HepG2 (cell line): ENCODE data around the gene HOXD12. TPM values are rescaled to one million over a fixed set of nuclear protein-coding genes. Genes with fewer than 3 reads are reported as not detected.
A peak's percentile ranks its signal among the peaks of the same experiment; 100 is the strongest.

Experiments used
- CREBL2 ChIP-seq: sonication (generic); formaldehyde crosslinking; IDR thresholded peaks from 2 replicates; pipeline ENCODE4 v1.8.1; 2023; ENCODE audit warnings: missing genetic modification reagents, mild to moderate bottlenecking, borderline replicate concordance
- HNF1A ChIP-seq, 2 experiments: sonication (generic) in 1 of 2; formaldehyde crosslinking in 1 of 2; IDR thresholded peaks; 2 replicates each; pipeline versions ENCODE4 v1.4.0 to v1.6.1; 2016 to 2020; ENCODE audit warnings: borderline replicate concordance in 1 of 2, low read depth in 1 of 2, mild to moderate bottlenecking in 1 of 2, missing genetic modification reagents in 1 of 2
- KLF16 ChIP-seq, 2 experiments: sonication (generic) in 1 of 2; formaldehyde crosslinking in 1 of 2; IDR thresholded peaks; 2 replicates each; pipeline versions ENCODE4 v1.6.1 to v1.8.0; 2016 to 2023; ENCODE audit warnings: missing genetic modification reagents in 2 of 2, missing compliant biosample characterization in 1 of 2
- MXD1 ChIP-seq: sonication (generic); formaldehyde crosslinking; IDR thresholded peaks from 2 replicates; pipeline ENCODE4 v1.4.0; 2020; ENCODE audit warnings: mild to moderate bottlenecking, missing genetic modification reagents
- MYPOP ChIP-seq: sonication (generic); formaldehyde crosslinking; IDR thresholded peaks from 2 replicates; pipeline ENCODE4 v1.8.1; 2023; ENCODE audit warnings: mild to moderate bottlenecking, moderate library complexity, missing genetic modification reagents
- NPAS2 ChIP-seq: sonication (generic); formaldehyde crosslinking; IDR thresholded peaks from 2 replicates; pipeline ENCODE4 v1.8.0; 2022; ENCODE audit warnings: mild to moderate bottlenecking, missing genetic modification reagents, borderline replicate concordance
- PAXIP1 ChIP-seq: sonication (generic); formaldehyde crosslinking; conservative IDR thresholded peaks from 2 replicates; pipeline ENCODE4 v1.4.0; 2020; ENCODE audit warnings: mild to moderate bottlenecking, missing genetic modification reagents, moderate library complexity
- RAD21 ChIP-seq: fragments of 450-650 bp; formaldehyde crosslinking; IDR thresholded peaks from 2 replicates; pipeline ENCODE4 v1.5.0; 2020; ENCODE audit warnings: mild to moderate bottlenecking
- THAP8 ChIP-seq: sonication (generic); formaldehyde crosslinking; IDR thresholded peaks from 2 replicates; pipeline ENCODE4 v1.5.1; 2020; ENCODE audit warnings: missing genetic modification reagents, mild to moderate bottlenecking, borderline replicate concordance
- ZFP1 ChIP-seq: IDR thresholded peaks from 2 replicates; pipeline ENCODE4 v1.6.1; 2016
- ZMYM4 ChIP-seq: sonication (generic); formaldehyde crosslinking; IDR thresholded peaks from 2 replicates; pipeline ENCODE4 v1.8.1; 2023; ENCODE audit warnings: mild to moderate bottlenecking, missing genetic modification reagents
- ZNF574 ChIP-seq: sonication (generic); formaldehyde crosslinking; IDR thresholded peaks from 2 replicates; pipeline ENCODE4 v1.4.0; 2020; ENCODE audit warnings: missing genetic modification reagents
- ZNF652 ChIP-seq: IDR thresholded peaks from 2 replicates; pipeline ENCODE4 v1.6.1; 2016; ENCODE audit warnings: low read depth, borderline replicate concordance
- polyA plus RNA-seq, 8 experiments: library from polyadenylated mRNA; depleted of rRNA in 3 of 8; stranded (reverse) in 7 of 8; unstranded in 1 of 8; fragments of >200 nt; fragmentation: Illumina TruSeq in 4 of 8; extraction: Trizol in 4 of 8; gene quantifications; 2 replicates each; pipeline versions ENCODE4 v1.2.1 to v1.2.3, GENCODE V29; 2011 to 2016; ENCODE audit warnings: low read depth in 4 of 8, missing spikeins in 1 of 8, mixed read lengths in 1 of 8; ENCODE audit not compliant: insufficient read depth in 1 of 8
- total RNA-seq, 5 experiments: library from RNA; depleted of rRNA; stranded (reverse); fragments of >200 nt; fragmentation: Illumina TruSeq; extraction: Trizol; gene quantifications; 2 replicates each; pipeline ENCODE4 v1.2.3, GENCODE V29; 2016; ENCODE audit warnings: low read depth in 1 of 5

The HOXD12 gene
- total and polyA plus RNA-seq, 2 of the 13 experiments (the other 11 are each of a cell fraction or from before 2014, with no cell fraction given), result not detected

GRCh38 chr2:176088048-176088936, 11.3 kb upstream of the HOXD12 start (continued):
- TF ChIP-seq HNF1A (IDR thresholded peaks at IDR 0.05; ENCODE audit: low read depth) (no peak), HNF1A (CRISPR knock-in tag; IDR thresholded peaks at IDR 0.05; ENCODE audit: borderline replicate concordance) (no peak; the same call in 1 of the 2 replicates), RAD21 (peak; percentile 87), MXD1 (CRISPR knock-in tag) (peak; percentile 60; the same call in 1 of the 2 replicates), KLF16 (CRISPR knock-in tag; IDR thresholded peaks at IDR 0.05) (0 out of 4 replicates have a peak, but pooled peaks of 1 of the 2 experiments have one; percentile 14), THAP8 (CRISPR knock-in tag) (no peak), NPAS2 (no peak), ZFP1 (CRISPR knock-in tag) (no peak), PAXIP1 (no peak), CREBL2 (CRISPR knock-in tag) (no peak), ZMYM4 (CRISPR knock-in tag) (0 out of 2 replicates have a peak, but pooled peaks have one; percentile 45), MYPOP (CRISPR knock-in tag) (peak; percentile 27; the same call in 1 of the 2 replicates), ZNF652 (CRISPR knock-in tag) (no peak), ZNF574 (CRISPR knock-in tag) (peak; percentile 81)
